GM12801 (cell line): Measurements from ENCODE around the gene GREB1L.

Source experiments
- TF ChIP-seq, protein P1 (sequence below): IDR thresholded peaks from one replicate; pipeline ENCODE4 v1.5.1; 2011; ENCODE audit warnings: control low read depth; ENCODE audit not compliant: insufficient read length; ENCODE audit errors: extremely low read depth

GREB1L gene

DNA sequence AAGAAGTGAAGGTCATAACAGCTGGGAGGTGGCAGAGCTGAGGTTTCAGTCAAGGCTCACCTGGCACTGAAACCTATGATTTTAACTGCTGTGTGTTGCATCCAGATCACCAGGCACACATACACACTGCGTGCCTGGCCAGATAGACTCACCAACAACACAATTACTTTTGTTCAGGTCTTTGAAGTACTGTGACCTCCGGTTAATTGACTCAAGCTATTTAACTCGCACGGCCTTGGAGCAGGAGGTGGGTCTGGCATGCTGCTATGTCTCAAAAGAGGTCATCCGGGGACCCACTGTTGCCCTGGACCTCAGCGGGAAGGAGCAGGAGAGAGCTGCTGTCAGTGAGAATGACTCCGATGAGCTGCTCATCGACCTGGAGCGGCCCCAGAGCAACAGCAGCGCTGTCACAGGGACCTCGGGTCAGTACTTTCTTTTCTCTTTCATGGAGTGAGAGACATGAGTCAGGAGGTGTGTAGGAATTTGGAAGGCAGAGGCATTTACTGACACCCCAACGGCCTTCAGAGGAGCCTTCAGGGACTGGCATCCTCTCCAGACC is 254.3 kb downstream of the GREB1L start:
- TF ChIP-seq, protein P1, sequence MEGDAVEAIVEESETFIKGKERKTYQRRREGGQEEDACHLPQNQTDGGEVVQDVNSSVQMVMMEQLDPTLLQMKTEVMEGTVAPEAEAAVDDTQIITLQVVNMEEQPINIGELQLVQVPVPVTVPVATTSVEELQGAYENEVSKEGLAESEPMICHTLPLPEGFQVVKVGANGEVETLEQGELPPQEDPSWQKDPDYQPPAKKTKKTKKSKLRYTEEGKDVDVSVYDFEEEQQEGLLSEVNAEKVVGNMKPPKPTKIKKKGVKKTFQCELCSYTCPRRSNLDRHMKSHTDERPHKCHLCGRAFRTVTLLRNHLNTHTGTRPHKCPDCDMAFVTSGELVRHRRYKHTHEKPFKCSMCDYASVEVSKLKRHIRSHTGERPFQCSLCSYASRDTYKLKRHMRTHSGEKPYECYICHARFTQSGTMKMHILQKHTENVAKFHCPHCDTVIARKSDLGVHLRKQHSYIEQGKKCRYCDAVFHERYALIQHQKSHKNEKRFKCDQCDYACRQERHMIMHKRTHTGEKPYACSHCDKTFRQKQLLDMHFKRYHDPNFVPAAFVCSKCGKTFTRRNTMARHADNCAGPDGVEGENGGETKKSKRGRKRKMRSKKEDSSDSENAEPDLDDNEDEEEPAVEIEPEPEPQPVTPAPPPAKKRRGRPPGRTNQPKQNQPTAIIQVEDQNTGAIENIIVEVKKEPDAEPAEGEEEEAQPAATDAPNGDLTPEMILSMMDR, result no peak

DNA sequence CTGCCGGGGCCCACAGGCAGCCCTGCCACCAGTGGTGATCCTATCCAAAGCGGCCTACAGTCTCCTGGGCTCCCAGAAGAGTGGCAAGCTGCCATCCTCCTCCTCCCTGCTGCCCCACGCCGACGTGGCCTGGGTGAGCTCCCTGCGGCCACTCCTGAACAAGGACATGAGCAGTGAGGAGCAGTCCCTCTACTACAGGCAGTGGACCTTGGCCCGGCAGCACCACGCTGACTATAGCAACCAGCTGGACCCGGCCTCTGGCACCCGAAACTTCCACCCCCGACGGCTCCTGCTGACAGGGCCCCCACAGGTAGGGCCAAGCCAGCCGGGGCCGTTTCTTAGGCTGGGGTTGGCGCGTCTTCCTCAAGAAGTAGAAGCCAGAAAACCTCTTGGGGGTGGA is 258.0 kb downstream of the GREB1L start:
- TF ChIP-seq, protein P1, result no peak

DNA sequence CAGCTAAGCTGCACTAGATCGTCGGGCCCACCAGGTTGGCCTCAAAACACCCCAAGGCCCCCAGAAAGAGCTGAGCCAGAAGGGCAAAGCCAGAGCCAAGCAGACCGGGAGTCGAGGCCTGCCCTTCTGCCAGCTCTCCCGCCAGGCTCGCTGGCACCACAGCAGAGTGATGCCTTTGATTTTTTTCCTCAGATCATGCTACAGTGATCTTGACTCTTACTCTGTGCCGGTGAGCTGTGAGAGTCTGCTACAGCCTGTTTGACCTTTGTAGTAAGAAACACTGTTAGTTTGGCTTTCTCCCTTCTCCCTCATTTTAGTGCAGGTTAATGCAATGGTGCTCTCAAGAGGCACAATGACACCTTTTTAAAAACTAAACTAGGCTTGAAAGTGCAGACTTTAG is 260.6 kb downstream of the GREB1L start:
- TF ChIP-seq, protein P1, result no peak

DNA sequence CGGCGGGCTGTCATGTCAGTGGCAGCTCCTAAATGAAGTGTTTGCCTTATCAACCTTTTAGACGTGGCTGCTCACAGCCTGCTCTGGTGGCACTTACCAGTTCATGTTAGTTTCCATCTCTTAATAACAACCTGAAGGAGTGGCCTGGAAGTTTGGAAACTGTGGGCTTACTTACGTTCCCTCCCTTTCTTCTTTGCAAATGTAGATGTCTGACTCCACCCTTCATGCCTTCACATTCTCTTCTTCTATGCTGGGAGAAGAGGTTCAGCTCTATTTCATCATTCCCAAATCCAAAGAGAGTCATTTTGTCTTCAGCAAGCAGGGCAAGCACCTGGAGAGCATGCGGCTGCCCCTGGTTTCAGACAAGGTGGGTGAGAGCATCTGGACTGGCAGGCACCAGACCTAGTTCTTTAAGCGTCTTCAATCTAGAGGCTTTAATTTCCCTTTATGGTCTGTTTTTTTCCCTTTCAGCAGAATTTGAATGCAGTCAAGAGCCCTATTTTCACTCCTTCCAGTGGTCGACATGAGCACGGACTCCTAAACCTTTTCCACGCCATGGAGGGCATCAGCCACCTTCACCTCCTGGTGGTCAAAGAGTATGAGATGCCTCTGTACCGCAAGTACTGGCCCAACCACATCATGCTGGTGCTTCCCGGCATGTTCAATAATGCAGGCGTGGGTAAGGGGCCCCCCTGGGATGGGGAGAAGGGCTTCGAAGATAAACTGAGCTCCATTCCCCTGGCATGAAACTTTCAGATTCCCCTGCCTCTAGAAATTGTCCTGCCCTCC is 266.1 kb downstream of the GREB1L start:
- TF ChIP-seq, protein P1, result no peak

DNA sequence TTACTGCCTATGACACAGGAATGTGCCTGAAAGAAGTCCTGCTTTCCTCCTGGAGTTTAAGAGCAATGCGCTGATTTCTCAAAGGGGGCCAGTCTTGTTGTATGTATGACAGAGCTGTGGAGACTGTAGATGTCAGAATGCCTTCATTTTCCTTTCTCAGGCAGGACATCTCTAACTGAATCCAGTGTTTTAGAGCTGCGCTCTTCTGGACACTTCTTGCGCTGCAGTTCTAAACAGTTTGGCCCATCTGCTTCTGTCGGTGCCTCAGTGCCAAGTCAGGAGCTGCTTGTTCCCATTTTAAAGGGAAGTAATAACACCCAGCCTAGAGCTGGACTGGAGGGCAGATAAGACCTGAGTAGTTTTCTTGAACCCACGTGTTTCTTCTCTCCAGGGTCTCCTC is 267.0 kb downstream of the GREB1L start:
- TF ChIP-seq, protein P1, result no peak

DNA sequence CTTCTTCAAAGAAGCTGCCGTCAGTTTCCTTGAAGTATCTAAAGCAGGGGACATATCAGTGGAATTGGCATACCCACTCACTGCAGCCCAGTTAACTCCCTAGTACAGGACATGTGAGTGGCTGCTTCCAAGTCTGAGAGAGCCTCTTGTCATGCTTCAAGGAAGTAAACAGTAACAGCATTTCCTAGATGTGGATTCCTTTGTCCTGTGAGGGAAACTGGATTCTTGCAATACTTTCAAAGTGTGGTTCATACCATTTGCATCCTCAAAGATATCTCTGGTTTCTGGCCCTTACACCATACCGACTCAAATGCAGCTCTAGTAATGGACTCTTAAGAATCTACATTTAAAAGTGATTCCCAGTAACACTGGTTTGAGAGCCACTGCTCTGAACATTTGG is 271.3 kb downstream of the GREB1L start:
- TF ChIP-seq, protein P1, result no peak

DNA sequence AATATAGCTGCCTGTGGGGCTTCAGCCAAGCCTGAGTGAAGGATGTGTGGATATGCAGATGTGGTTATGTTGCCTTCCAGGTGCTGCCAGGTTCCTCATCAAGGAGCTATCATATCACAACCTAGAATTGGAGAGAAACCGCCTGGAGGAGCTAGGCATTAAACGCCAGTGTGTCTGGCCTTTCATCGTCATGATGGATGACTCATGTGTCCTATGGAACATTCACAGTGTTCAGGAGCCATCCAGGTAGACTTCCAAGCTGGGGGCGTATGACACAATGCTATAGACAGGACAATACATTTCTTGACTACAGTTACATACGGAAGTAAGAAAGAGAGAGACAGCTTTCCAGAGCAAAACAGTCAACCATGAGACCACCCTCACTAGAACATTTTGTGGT is 271.7 kb downstream of the GREB1L start:
- TF ChIP-seq, protein P1, result no peak
